ENCODE data around the gene REEP6.

Gene REEP6

GRCh38 chr19:1466018-1466460 is 24.9 kb upstream of the REEP6 start:
- DNase-seq, result no peak
- Mint-ChIP-seq H3K36me3 (no peaks in the 10 kb centered on the region), H3K27me3 (peaks cover 61% of the 10 kb centered on the region), H3K9me3 (no peaks in the 10 kb centered on the region), H3K4me3 (no peak overlapping the region), H3K4me1 (peaks cover 6% of the 10 kb centered on the region), H3K27ac (no peak overlapping the region)
- CTCF ChIA-PET, result interaction anchor here (1.2 kb wide), 1 partner anchor 48 kb away, joined by 3 read pairs; no protein-coding TSS in a partner anchor

DNA sequence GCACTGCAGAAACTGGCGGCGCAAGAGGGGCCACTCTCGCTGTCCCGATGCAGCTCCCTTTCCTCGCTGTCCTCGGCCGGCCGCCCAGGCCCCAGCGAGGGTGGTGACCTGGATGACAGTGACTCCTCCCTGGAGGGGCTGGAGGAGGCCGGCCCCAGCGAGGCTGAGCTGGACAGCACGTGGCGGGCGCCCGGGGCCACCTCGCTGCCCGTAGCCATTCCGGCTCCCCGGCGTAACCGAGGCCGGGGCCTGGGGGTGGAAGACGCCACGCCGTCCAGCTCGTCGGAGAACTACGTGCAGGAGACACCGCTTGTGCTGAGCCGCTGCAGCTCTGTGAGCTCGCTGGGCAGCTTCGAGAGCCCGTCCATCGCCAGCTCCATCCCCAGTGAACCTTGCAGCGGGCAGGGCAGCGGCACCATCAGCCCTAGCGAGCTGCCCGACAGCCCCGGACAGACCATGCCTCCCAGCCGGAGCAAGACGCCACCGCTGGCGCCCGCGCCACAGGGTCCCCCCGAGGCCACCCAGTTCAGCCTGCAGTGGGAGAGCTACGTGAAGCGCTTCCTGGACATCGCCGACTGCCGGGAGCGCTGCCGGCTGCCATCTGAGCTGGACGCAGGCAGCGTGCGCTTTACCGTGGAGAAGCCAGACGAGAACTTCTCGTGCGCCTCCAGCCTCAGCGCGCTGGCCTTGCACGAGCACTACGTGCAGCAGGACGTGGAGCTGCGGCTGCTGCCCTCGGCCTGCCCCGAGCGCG is 24.3 kb upstream of the REEP6 start:
- Mint-ChIP-seq H3K9me3 (no peaks in the 10 kb centered on the region), H3K4me1 (peaks cover 12% of the 10 kb centered on the region), H3K4me3 (no peak overlapping the region), H3K27ac (no peak overlapping the region), H3K27me3 (peaks cover 67% of the 10 kb centered on the region), H3K36me3 (no peaks in the 10 kb centered on the region)
- no peak for DNase-seq
- CTCF ChIA-PET, result interaction anchor here (1.2 kb wide), 1 partner anchor 48 kb away, joined by 3 read pairs; no protein-coding TSS in a partner anchor

- Mint-ChIP-seq H3K9me3 (no peaks in the 10 kb centered on the region), H3K4me1 (peaks cover 17% of the 10 kb centered on the region), H3K4me3 (no peak overlapping the region), H3K36me3 (no peaks in the 10 kb centered on the region), H3K27ac (no peak overlapping the region), H3K27me3 (peaks cover 73% of the 10 kb centered on the region)
- CTCF ChIA-PET, result no interaction called here
- DNase-seq, result no peak
Observed at GRCh38 chr19:1467215-1467489, 23.8 kb upstream of the REEP6 start.

- H3K36me3 Mint-ChIP-seq, result no peaks in the 10 kb centered on the region
- CTCF ChIA-PET, result no interaction called here
- H3K27me3 Mint-ChIP-seq, result peaks cover 78% of the 10 kb centered on the region
- no peak overlapping the region for H3K27ac Mint-ChIP-seq
- no peak overlapping the region for H3K4me3 Mint-ChIP-seq
- peaks cover 17% of the 10 kb centered on the region for H3K4me1 Mint-ChIP-seq
- DNase-seq, result no peak
- no peaks in the 10 kb centered on the region for H3K9me3 Mint-ChIP-seq
Observed at GRCh38 chr19:1467490-1468273, 23.3 kb upstream of the REEP6 start.

DNA sequence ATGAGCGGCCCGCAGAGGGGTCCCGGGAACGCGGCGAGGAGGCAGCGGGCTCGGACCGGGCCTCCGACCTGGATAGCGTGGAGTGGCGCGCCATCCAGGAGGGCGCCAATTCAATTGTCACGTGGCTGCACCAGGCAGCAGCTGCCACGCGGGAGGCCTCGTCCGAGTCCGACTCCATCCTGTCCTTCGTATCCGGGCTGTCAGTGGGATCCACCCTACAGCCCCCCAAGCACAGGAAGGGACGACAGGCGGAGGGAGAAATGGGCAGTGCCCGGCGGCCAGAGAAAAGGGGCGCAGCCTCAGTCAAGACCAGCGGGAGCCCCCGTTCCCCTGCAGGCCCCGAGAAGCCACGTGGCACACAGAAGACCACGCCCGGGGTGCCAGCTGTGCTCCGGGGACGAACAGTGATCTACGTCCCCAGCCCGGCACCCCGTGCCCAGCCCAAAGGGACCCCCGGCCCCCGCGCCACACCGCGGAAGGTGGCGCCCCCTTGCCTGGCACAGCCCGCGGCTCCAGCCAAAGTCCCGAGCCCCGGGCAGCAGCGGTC is 22.6 kb upstream of the REEP6 start:
- H3K27ac Mint-ChIP-seq, result no peak overlapping the region
- CTCF ChIA-PET, result no interaction called here
- H3K4me3 Mint-ChIP-seq, result peak overlapping the region; percentile 33
- H3K9me3 Mint-ChIP-seq, result no peaks in the 10 kb centered on the region
- no peaks in the 10 kb centered on the region for H3K36me3 Mint-ChIP-seq
- peaks cover 20% of the 10 kb centered on the region for H3K4me1 Mint-ChIP-seq
- peaks cover 84% of the 10 kb centered on the region for H3K27me3 Mint-ChIP-seq
- no peak for DNase-seq

- H3K27ac Mint-ChIP-seq, result peak overlapping the region; percentile 19
- H3K4me3 Mint-ChIP-seq, result no peak overlapping the region
- peaks cover 86% of the 10 kb centered on the region for H3K27me3 Mint-ChIP-seq
- H3K36me3 Mint-ChIP-seq, result no peaks in the 10 kb centered on the region
- peaks cover 20% of the 10 kb centered on the region for H3K4me1 Mint-ChIP-seq
- CTCF ChIA-PET, result no interaction called here
- no peaks in the 10 kb centered on the region for H3K9me3 Mint-ChIP-seq
- DNase-seq, result peak; percentile 41
Observed at GRCh38 chr19:1468821-1469254, 22.1 kb upstream of the REEP6 start.

DNA sequence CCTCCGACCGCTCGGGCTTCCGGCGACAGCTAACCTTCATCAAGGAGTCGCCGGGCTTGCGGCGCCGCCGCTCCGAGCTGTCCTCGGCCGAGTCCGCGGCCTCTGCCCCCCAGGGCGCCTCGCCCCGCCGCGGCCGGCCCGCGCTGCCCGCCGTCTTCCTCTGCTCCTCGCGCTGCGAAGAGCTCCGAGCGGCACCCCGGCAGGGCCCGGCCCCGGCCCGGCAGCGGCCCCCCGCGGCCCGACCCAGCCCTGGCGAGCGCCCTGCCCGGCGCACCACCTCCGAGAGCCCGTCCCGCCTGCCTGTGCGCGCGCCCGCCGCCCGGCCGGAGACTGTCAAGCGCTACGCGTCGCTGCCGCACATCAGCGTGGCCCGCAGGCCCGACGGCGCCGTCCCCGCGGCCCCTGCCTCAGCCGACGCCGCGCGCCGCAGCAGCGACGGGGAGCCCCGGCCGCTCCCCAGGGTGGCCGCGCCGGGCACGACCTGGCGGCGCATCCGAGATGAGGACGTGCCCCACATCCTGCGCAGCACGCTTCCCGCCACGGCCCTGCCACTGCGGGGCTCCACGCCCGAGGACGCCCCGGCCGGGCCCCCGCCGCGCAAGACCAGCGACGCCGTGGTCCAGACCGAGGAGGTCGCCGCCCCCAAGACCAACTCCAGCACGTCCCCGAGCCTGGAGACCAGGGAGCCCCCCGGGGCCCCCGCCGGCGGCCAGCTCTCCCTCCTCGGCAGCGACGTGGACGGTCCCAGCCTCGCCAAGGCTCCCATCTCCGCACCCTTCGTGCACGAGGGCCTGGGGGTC is 21.5 kb upstream of the REEP6 start:
- no peak overlapping the region for H3K4me3 Mint-ChIP-seq
- H3K27ac Mint-ChIP-seq, result no peak overlapping the region
- H3K9me3 Mint-ChIP-seq, result no peaks in the 10 kb centered on the region
- peaks cover 20% of the 10 kb centered on the region for H3K4me1 Mint-ChIP-seq
- peak; percentile 50 for DNase-seq
- H3K27me3 Mint-ChIP-seq, result peaks cover 87% of the 10 kb centered on the region
- CTCF ChIA-PET, result no interaction called here
- H3K36me3 Mint-ChIP-seq, result no peaks in the 10 kb centered on the region

GRCh38 chr19:1470055-1470304 is 21.0 kb upstream of the REEP6 start:
- H3K36me3 Mint-ChIP-seq, result no peaks in the 10 kb centered on the region
- H3K4me3 Mint-ChIP-seq, result peak overlapping the region; percentile 66
- H3K9me3 Mint-ChIP-seq, result no peaks in the 10 kb centered on the region
- H3K4me1 Mint-ChIP-seq, result peaks cover 20% of the 10 kb centered on the region
- no peak overlapping the region for H3K27ac Mint-ChIP-seq
- H3K27me3 Mint-ChIP-seq, result peaks cover 82% of the 10 kb centered on the region
- CTCF ChIA-PET, result no interaction called here
- DNase-seq, result no peak

- peak; percentile 87 for DNase-seq
- CTCF ChIA-PET, result no interaction called here
- Mint-ChIP-seq H3K27me3 (peaks cover 77% of the 10 kb centered on the region), H3K4me3 (peak overlapping the region; percentile 66), H3K27ac (no peak overlapping the region), H3K9me3 (no peaks in the 10 kb centered on the region), H3K36me3 (no peaks in the 10 kb centered on the region), H3K4me1 (peaks cover 20% of the 10 kb centered on the region)
Observed at GRCh38 chr19:1470305-1471009, 20.5 kb upstream of the REEP6 start.

DNA sequence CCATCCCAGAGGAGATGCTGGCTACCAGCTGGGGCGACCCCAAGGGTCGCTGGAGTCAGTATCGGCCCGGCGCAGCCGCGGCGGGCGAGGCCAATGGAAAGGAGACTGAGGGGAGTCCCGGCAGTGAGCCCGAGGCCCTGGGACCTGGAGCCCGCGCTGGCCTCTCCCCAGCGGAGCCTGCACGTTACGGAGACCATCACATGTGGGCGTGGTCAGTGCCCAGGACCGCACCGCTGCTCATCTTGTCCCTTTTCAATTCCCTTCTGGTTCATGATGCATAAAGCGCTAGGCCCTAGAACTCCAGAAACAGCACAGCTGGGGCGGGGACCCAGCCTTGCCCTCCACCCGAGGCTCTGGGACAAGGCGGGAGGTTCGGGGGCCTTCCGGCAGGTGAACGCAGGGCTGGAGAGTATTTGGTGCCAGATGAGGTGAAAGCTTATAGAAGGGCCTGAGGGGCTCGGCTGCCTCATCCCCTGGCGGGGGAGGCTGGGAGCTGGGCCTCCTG is 19.9 kb upstream of the REEP6 start:
- H3K27ac Mint-ChIP-seq, result no peak overlapping the region
- H3K4me3 Mint-ChIP-seq, result peak overlapping the region; percentile 66
- DNase-seq, result peak; percentile 54
- no peaks in the 10 kb centered on the region for H3K36me3 Mint-ChIP-seq
- H3K9me3 Mint-ChIP-seq, result no peaks in the 10 kb centered on the region
- peaks cover 20% of the 10 kb centered on the region for H3K4me1 Mint-ChIP-seq
- CTCF ChIA-PET, result interaction anchor here (0.6 kb wide), 1 partner anchor 205 kb away, joined by 3 read pairs; no protein-coding TSS in a partner anchor
- peaks cover 72% of the 10 kb centered on the region for H3K27me3 Mint-ChIP-seq

DNA sequence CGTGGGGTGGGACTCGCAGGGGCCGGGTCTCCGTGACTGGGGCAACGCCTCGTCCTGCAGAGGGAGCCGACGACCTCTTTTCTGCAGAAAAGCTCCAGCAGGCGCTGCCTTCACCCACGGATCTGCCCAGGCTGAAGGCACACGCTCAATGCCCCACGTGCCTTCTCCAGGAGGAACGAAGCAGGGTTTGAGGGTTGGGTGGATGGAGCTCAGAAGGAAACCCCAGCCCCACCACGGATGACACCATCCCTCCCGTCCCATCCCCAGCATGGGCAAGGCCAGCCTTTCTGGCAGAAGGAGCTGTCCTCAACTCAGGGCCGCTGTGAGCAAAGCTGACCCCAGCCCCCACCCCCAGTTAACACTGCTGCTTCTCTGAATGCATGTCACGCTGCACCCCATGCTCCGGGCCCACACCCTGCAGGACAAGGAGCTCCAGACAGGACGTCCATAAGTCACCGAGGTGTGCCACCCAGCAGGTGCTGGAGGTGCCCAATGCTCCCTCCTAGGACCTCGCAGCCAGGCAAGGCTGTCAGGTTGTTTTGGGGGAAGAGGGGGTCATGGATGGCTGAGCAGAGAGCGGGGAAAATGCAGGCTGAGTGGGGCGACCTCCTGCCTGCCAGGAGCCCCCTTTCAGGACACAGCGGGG is 19.3 kb upstream of the REEP6 start:
- Mint-ChIP-seq H3K4me1 (peaks cover 21% of the 10 kb centered on the region), H3K27me3 (peaks cover 66% of the 10 kb centered on the region), H3K27ac (no peak overlapping the region), H3K9me3 (no peaks in the 10 kb centered on the region), H3K36me3 (no peaks in the 10 kb centered on the region), H3K4me3 (no peak overlapping the region)
- CTCF ChIA-PET, result interaction anchor here (0.6 kb wide), 1 partner anchor 205 kb away, joined by 3 read pairs; no protein-coding TSS in a partner anchor
- DNase-seq, result peak; percentile 45

DNA sequence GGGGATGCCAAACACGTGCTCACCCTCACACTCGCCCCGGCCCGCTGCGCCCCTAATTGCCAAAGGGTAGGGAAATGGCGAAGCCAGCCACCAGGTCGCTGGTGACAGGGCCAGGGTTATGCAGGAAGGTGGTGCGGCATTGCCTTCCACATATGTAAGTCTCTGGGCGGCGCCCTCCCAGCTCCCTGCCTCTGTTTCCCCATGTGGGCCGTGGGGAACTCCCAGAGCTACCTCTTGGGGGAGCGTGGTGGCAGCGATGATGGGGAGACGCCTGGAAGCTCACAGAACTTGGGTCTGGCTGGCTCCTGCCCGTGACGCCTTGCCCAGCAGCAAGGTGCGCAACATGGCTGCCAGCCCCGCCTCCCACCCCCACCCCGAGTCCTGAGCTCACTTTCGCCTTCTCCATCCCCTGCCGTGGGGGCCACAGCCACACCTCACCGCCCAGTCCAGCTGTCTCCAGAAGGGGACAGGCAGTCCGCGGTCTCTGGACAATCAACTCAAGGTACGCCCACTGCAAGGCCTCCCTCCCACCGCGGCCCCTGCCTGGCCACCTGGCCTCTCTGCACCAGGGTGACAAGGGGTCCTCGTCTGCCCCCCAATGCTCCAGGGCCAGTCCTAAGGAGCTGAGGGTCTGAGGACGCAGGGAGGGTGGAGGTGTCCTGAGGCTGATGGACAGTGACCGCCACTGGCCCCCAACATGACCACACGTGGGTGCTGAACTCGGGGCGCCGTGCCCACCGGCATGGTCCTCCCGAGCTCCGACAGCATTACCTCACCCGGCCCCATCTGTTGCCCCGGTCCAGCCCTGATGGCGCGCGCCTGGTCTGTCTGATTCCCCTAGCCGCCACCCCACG is 18.5 kb upstream of the REEP6 start:
- Mint-ChIP-seq H3K4me3 (no peak overlapping the region), H3K4me1 (peaks cover 26% of the 10 kb centered on the region), H3K27ac (no peak overlapping the region), H3K36me3 (peaks cover 3% of the 10 kb centered on the region), H3K9me3 (no peaks in the 10 kb centered on the region), H3K27me3 (peaks cover 58% of the 10 kb centered on the region)
- CTCF ChIA-PET, result interaction anchor here (0.7 kb wide), 1 partner anchor 27 kb away, joined by 3 read pairs; no protein-coding TSS in a partner anchor
- DNase-seq, result no peak
